Measurements from ENCODE around the gene BICD2. TPM values are rescaled to one million over a fixed set of nuclear protein-coding genes. Genes with fewer than 3 reads are reported as not detected.
A peak's percentile ranks its signal among the peaks of the same experiment; 100 is the strongest.

Gene BICD2
- total RNA-seq, 4 donors from 2014 or later: 15.7 to 29.3 (median 19.7) TPM

DNA sequence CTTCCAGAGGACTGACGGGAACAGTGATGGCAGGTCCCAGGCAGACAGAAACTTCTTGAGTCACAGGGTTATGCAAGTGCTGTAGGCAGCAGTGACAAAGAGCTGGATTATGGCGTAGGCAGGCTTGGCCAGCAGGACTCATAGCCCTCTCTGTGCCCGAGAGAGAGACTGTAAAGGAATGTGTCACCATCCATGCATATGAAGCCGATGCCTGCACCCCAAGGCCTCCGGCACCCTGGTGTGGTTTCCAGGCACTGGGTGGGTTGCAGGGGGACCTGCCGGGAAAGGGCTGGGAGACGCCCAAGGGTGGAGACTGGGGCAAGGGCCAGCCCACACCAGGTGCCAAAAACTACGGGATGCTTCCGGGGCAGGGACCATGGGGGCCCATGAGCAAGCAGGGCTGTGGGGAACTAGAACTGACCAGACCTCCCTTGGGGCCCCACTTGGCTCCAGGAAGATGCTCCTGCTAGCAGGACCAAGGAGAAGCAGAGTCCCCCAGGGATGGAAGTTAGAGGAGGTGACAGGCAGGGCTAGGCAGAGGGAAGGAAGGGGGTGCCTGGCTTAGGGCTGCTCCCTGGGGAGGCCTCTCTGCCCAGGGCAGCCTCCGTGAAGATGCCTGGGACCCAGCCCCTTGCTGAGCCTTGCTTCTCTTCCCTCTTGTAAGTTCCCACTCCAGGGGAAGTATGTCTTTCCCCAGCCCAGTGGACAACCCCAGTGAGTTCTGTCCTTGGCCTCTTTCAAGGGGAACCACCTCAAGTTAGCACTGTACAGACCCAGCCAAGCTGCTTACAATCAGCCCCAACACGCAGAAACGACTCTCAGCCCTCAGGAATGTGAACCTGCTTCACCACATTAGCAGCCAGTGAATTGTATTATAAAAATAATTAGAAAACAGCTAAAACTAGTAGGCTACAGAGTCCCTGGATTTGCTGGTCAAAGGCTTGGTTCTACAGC, 84.2 kb downstream of the BICD2 start:
- no peaks in the 10 kb centered on the region for H3K27me3 ChIP-seq
- in situ Hi-C loops (cut with MboI; ENCODE audit: low pct_ligation_motif_present in 1 of 4, low pct_unique_long_range_greater_than_20kb in 1 of 4, low sequenced_read_pairs in 3 of 4): no loop called here
- H3K9me3 ChIP-seq: no peaks in the 10 kb centered on the region
- WGBS, 2 donors (ENCODE audit: low coverage in 1 of 2): 81% methylated on average over 12 of the region's 12 CpGs; no CpG with 5 or more reads in 1 of the 2 donors
- H3K4me3 ChIP-seq: no peak overlapping the region
- H3K27ac ChIP-seq: no peak overlapping the region
- no peak for DNase-seq
- TF ChIP-seq POLR2AphosphoS5 (IDR thresholded peaks at IDR 0.05) (no peak), POLR2A (IDR thresholded peaks at IDR 0.05) (no peak), EP300 (IDR thresholded peaks at IDR 0.05; ENCODE audit: low read depth) (no peak)
- TF ChIP-seq, protein P1, sequence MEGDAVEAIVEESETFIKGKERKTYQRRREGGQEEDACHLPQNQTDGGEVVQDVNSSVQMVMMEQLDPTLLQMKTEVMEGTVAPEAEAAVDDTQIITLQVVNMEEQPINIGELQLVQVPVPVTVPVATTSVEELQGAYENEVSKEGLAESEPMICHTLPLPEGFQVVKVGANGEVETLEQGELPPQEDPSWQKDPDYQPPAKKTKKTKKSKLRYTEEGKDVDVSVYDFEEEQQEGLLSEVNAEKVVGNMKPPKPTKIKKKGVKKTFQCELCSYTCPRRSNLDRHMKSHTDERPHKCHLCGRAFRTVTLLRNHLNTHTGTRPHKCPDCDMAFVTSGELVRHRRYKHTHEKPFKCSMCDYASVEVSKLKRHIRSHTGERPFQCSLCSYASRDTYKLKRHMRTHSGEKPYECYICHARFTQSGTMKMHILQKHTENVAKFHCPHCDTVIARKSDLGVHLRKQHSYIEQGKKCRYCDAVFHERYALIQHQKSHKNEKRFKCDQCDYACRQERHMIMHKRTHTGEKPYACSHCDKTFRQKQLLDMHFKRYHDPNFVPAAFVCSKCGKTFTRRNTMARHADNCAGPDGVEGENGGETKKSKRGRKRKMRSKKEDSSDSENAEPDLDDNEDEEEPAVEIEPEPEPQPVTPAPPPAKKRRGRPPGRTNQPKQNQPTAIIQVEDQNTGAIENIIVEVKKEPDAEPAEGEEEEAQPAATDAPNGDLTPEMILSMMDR (IDR thresholded peaks at IDR 0.05): no peak
- intact Hi-C loops (cut with DNase I; ENCODE audit: low total_unique reads): no loop called here
- H3K4me1 ChIP-seq: no peaks in the 10 kb centered on the region
- H3K36me3 ChIP-seq: no peaks in the 10 kb centered on the region

DNA sequence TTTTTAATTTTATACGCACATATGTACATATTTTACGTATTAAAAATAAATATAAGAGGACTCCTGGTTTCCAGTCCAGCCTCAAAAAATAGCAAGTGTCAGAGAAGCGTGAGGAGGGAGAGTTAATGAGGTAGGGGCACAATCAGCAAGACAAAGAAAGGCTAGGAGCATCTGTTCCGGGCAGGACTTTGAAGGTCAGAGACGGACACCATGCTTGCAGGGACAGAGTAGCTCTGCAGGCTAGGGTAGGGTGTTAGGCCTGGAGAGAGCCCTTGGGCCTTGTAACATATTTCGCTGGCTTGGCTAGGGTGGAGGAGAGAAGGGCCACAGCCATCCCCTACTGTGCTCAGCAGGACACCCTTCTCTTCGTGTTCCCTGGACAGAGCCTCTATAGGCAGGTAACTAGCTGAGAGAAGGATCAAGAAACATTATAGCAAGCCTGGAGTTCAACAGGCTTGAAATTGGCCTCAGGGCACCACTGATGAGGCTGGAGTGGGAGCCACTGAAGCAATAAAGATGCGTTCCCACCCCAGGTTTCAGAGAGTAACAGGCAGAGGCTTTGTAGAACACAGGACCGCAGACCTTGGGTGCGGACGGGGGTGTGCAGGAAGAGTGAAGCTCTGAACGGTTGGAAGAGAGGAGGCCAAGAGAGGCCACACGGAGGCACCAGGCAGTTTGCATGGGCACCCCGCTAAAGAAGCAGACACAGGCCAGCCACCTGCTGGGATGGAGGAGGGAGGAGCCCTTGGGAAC, 85.0 kb downstream of the BICD2 start:
- no peaks in the 10 kb centered on the region for H3K4me1 ChIP-seq
- intact Hi-C loops (cut with DNase I; ENCODE audit: low total_unique reads): no loop called here
- in situ Hi-C loops (cut with MboI; ENCODE audit: low pct_ligation_motif_present in 1 of 4, low pct_unique_long_range_greater_than_20kb in 1 of 4, low sequenced_read_pairs in 3 of 4): no loop called here
- no peak overlapping the region for H3K4me3 ChIP-seq
- H3K27me3 ChIP-seq: no peaks in the 10 kb centered on the region
- no peak overlapping the region for H3K27ac ChIP-seq
- 74 to 87% methylated on average over 7 to 14 of the region's 14 CpGs for WGBS, 2 donors (ENCODE audit: low coverage in 1 of 2)
- no peaks in the 10 kb centered on the region for H3K36me3 ChIP-seq
- no peaks in the 10 kb centered on the region for H3K9me3 ChIP-seq
- DNase-seq: no peak
- TF ChIP-seq POLR2A (IDR thresholded peaks at IDR 0.05) (no peak), EP300 (IDR thresholded peaks at IDR 0.05; ENCODE audit: low read depth) (no peak), POLR2AphosphoS5 (IDR thresholded peaks at IDR 0.05) (no peak)
- TF ChIP-seq, protein P1 (IDR thresholded peaks at IDR 0.05): no peak

- Histone ChIP-seq H3K4me1 (peaks cover 4 to 24% (median 15%) of the 10 kb centered on the region in 4 donors), H3K36me3 (no peaks in the 10 kb centered on the region), H3K4me3 (peak overlapping the region in 1 of 4 donors; percentile 91), H3K9me3 (no peaks in the 10 kb centered on the region), H3K27me3 (no peaks in the 10 kb centered on the region), H3K27ac (no peak overlapping the region)
- DNase-seq: no peak
- intact Hi-C loops (cut with DNase I; ENCODE audit: low total_unique reads) (no loop called here), in situ Hi-C loops (cut with MboI; ENCODE audit: low pct_ligation_motif_present in 1 of 4, low pct_unique_long_range_greater_than_20kb in 1 of 4, low sequenced_read_pairs in 3 of 4) (no loop called here)
- WGBS, 2 donors (ENCODE audit: low coverage in 1 of 2): 89% methylated on average over 4 of the region's 4 CpGs; no CpG with 5 or more reads in 1 of the 2 donors
- TF ChIP-seq, protein P1 (IDR thresholded peaks at IDR 0.05): no peak
- TF ChIP-seq POLR2AphosphoS5 (IDR thresholded peaks at IDR 0.05) (no peak), EP300 (IDR thresholded peaks at IDR 0.05; ENCODE audit: low read depth) (no peak)
Observed at GRCh38 chr9:92671323-92671722, 93.3 kb downstream of the BICD2 start.
